ENCODE results near the gene HNF4A.

HNF4A gene

DNA sequence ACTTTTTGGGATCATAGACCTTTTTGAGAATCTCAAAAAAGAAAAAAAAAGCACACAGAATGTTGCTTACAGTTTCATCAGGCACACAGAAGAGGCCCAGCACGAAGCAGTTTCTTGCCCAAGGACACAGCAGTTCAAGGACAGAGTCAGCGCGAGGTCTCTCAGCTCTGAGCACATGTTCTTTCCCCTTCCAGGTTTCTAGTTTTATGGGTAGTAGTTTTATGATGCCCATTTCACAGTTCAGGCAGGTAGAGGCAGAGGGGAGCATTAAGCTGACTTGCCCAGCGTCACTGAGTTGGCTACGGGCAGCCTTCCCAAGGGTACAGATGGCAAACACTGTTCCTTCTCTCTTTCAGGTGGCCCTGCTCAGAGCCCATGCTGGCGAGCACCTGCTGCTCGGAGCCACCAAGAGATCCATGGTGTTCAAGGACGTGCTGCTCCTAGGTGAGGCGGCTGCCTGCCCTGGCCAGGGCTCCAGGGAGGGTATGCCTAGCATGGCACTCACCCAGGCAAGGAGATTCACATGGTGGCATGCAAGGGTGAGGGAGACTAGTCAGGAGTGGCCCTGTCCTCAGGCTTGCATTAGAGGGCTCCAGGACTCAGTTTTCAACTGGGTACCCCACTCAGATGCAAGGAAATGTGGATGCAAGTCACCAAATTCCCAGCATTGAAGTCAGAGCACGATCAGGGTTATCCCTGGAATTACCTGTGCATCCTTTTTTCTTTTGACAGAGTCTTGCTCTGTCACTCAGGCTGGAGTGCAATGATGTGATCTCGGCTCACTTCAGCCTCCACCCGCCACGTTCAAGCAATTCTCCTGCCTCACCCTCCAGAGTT, 62.8 kb downstream of the HNF4A start:
- Histone ChIP-seq H3K27ac (no peak overlapping the region), H3K4me3 (no peak overlapping the region)

DNA sequence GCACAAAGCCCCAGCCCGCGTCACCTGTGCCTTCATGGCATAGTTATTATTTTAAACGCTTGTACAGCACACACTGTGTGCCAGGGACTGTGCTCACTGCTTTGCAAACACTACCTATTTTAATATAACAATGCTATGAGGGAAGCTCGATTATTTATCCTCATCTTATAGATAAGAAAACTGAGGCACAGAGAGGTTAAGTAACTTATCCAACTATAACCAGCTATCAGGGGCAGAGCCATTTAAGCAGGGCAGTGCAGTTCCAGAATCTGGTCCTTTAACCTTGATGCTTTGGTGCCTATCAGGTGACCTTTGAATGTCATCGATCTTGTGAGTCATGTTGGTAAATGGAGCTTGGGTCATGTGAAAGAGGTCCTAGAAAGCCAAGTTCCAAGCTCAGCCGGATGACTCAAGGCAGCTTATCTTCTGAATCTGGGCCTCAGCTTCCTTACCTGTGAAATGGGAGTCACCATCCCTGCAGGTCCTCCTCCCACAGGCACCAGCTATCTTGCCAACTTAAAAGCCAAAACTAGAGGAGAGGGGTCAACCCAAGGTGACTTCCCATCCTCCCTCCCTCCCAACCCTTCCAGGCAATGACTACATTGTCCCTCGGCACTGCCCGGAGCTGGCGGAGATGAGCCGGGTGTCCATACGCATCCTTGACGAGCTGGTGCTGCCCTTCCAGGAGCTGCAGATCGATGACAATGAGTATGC, 63.8 kb downstream of the HNF4A start:
- Histone ChIP-seq H3K4me3 (no peak overlapping the region), H3K27ac (no peak overlapping the region)

- no peak overlapping the region for H3K27ac ChIP-seq
- no peak overlapping the region for H3K4me3 ChIP-seq
Observed at GRCh38 chr20:44420497-44420896, 65.0 kb downstream of the HNF4A start.

GRCh38 chr20:44422083-44422482, 66.6 kb downstream of the HNF4A start:
- H3K4me3 ChIP-seq: no peak overlapping the region
- no peak overlapping the region for H3K27ac ChIP-seq

DNA sequence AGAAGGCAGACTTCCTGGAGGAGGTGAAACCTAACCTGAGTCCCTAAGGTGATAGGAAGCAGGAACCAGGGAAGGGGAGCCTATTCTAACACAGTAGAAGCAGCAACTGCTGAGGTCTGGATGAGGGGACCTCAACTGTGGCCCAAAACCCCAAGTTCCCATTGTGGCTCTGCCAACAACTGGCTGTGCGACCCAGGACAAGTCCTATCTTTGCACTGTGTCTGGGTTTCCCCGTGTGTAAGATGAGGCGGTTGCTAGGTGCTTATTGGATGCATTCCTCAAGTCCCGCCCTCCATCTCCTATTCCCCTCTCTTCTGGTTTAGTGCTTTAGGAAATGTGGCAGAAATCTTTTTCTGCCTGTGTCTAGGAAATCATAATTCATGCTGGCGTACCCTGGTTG, 68.0 kb downstream of the HNF4A start:
- no peak overlapping the region for H3K27ac ChIP-seq
- H3K4me3 ChIP-seq: no peak overlapping the region

GRCh38 chr20:44424039-44424495, 68.6 kb downstream of the HNF4A start:
- H3K27ac ChIP-seq: no peak overlapping the region
- no peak overlapping the region for H3K4me3 ChIP-seq

- no peak overlapping the region for H3K27ac ChIP-seq
- no peak overlapping the region for H3K4me3 ChIP-seq
Observed at GRCh38 chr20:44425923-44426322, 70.4 kb downstream of the HNF4A start.

DNA sequence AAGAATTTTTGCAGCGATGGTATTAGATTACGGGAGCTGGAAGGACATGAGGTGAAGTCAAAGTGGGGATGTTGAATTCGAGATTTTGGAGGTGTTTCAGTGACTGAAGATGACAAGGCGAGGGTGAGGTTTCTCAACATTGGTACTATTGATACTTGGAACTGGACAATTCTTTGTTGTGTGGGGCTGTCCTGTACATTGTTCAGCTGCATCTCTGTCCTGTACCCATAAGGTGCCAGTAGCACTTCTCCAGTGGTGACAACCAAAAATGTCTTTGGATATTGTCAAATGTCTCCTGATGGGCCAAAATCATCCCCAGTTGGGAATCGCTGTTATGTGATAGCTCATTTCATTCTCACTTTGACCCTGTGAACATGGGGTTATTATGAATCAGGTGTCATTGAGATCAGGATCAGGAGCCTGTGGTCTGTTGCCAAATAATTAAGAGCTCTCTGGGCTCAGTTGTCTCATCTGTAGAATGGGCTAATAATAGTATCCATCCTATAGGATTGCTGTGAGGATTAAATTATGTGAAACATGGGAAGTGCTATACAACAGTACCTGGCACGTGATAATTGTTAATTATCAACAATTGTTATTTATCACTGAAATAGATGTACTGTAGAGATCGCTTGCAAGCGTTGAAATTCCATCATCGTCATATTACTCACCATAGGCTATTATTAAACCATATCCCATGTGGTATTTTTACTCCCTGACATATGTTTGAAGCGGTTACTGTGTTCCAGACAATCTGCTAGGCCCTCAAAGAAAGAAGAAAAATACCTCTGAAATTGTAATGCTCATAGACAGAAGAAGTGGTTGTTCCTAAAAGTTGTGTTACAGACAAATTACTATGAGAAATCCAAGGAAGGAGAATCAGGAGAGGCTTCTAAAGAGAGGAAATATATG, 71.6 kb downstream of the HNF4A start:
- H3K27ac ChIP-seq: no peak overlapping the region
- no peak overlapping the region for H3K4me3 ChIP-seq

DNA sequence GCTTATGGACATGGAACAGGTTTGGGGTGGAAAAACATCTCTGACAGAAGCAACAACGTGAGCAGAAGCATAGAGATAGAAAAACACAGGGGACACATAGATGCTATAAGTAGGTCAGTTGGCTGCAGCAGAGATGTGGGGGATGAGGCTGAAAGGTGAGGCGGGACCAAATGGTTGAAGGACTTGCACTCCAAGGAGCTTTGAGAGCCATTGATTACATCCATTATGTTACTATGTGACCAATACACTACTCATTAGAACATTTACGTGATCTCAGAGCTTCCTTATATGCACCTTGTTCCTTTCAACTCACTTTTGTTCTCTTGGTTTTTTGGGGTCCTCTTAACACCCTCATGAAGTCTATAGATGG, 72.3 kb downstream of the HNF4A start:
- Histone ChIP-seq H3K4me3 (no peak overlapping the region), H3K27ac (no peak overlapping the region)

DNA sequence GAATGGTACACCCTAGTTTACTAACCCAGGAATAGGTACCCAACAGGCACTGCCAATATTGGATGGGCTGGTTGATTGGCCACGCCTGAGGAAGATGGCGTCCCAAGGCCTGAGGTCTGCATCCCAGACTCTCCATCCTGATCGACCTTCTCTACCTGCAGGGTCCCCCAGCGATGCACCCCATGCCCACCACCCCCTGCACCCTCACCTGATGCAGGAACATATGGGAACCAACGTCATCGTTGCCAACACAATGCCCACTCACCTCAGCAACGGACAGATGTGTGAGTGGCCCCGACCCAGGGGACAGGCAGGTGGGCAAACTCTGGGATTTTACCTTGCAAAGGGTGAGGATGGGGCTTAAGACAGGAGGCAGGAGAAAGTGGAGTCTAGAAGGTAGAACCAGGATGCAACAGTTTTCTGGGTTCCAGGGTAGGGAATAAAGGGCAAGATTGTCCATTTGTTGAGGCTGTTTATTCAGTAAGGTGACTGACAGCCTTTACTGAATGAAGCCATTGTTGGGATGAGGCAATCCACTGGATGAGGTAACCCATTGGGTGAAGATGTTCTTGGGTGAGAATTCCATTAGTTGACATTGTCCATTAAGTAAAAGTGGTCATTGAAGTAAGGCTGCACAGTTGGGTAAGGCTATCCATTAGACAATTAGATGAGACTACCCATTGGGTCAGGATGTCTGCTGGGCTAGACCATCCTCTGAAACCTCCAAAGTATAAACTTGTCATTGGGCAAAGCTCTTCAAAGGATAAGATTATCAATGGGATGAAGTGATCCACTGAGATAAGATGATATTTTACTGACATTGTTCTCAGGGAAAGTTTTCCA, 72.9 kb downstream of the HNF4A start:
- H3K27ac ChIP-seq: no peak overlapping the region

DNA sequence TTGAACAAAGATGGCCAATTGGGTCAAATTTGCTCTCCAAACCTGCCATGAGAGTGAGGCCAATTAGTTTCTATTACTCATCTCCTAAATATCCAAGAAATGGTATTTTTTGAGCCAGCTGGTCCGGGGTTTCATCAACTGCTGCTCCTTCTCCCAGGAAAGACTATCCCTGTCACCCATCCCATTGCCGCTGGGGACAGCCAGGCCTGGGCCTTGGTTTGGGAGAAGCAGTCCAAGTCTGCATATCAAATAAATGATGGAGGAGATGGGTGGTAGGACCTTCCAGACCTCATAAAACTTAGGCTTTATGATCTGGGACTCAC, 73.5 kb downstream of the HNF4A start:
- no peak overlapping the region for H3K27ac ChIP-seq

More for the DNA sequence above, 72.9 kb downstream of the HNF4A start:
- no peak overlapping the region for H3K4me3 ChIP-seq

DNA sequence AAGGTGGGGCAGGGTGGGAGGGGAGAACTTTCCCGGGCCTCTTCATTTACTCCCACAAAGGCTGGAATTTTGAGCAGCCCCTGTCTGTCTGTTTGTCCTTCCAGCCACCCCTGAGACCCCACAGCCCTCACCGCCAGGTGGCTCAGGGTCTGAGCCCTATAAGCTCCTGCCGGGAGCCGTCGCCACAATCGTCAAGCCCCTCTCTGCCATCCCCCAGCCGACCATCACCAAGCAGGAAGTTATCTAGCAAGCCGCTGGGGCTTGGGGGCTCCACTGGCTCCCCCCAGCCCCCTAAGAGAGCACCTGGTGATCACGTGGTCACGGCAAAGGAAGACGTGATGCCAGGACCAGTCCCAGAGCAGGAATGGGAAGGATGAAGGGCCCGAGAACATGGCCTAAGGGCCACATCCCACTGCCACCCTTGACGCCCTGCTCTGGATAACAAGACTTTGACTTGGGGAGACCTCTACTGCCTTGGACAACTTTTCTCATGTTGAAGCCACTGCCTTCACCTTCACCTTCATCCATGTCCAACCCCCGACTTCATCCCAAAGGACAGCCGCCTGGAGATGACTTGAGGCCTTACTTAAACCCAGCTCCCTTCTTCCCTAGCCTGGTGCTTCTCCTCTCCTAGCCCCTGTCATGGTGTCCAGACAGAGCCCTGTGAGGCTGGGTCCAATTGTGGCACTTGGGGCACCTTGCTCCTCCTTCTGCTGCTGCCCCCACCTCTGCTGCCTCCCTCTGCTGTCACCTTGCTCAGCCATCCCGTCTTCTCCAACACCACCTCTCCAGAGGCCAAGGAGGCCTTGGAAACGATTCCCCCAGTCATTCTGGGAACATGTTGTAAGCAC, 74.1 kb downstream of the HNF4A start:
- no peak overlapping the region for H3K27ac ChIP-seq
- H3K4me3 ChIP-seq: no peak overlapping the region

More for the DNA sequence above, 73.5 kb downstream of the HNF4A start:
- H3K4me3 ChIP-seq: no peak overlapping the region

DNA sequence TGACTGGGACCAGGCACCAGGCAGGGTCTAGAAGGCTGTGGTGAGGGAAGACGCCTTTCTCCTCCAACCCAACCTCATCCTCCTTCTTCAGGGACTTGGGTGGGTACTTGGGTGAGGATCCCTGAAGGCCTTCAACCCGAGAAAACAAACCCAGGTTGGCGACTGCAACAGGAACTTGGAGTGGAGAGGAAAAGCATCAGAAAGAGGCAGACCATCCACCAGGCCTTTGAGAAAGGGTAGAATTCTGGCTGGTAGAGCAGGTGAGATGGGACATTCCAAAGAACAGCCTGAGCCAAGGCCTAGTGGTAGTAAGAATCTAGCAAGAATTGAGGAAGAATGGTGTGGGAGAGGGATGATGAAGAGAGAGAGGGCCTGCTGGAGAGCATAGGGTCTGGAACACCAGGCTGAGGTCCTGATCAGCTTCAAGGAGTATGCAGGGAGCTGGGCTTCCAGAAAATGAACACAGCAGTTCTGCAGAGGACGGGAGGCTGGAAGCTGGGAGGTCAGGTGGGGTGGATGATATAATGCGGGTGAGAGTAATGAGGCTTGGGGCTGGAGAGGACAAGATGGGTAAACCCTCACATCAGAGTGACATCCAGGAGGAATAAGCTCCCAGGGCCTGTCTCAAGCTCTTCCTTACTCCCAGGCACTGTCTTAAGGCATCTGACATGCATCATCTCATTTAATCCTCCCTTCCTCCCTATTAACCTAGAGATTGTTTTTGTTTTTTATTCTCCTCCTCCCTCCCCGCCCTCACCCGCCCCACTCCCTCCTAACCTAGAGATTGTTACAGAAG, 75.0 kb downstream of the HNF4A start:
- no peak overlapping the region for H3K27ac ChIP-seq
- no peak overlapping the region for H3K4me3 ChIP-seq

GRCh38 chr20:44431118-44431501, 75.6 kb downstream of the HNF4A start:
- no peak overlapping the region for H3K4me3 ChIP-seq
- no peak overlapping the region for H3K27ac ChIP-seq

DNA sequence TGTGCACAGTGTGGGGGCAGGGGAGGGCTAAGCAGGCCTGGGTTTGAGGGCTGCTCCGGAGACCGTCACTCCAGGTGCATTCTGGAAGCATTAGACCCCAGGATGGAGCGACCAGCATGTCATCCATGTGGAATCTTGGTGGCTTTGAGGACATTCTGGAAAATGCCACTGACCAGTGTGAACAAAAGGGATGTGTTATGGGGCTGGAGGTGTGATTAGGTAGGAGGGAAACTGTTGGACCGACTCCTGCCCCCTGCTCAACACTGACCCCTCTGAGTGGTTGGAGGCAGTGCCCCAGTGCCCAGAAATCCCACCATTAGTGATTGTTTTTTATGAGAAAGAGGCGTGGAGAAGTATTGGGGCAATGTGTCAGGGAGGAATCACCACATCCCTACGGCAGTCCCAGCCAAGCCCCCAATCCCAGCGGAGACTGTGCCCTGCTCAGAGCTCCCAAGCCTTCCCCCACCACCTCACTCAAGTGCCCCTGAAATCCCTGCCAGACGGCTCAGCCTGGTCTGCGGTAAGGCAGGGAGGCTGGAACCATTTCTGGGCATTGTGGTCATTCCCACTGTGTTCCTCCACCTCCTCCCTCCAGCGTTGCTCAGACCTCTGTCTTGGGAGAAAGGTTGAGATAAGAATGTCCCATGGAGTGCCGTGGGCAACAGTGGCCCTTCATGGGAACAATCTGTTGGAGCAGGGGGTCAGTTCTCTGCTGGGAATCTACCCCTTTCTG, 76.2 kb downstream of the HNF4A start:
- H3K27ac ChIP-seq: no peak overlapping the region

GRCh38 chr20:44432618-44433577, 77.4 kb downstream of the HNF4A start:
- no peak overlapping the region for H3K27ac ChIP-seq
- no peak overlapping the region for H3K4me3 ChIP-seq

More for the DNA sequence above, 76.2 kb downstream of the HNF4A start:
- no peak overlapping the region for H3K4me3 ChIP-seq
